ENCODE measurements around the gene KCND1.

- TF ChIP-seq CTCF (conservative IDR thresholded peaks at IDR 0.05; ENCODE audit: low read depth in 2 of 2): no peak
- no peak for TF ChIP-seq POLR2AphosphoS5 (IDR thresholded peaks at IDR 0.05; ENCODE audit: low read depth)
Measured at GRCh38 chrX:48976086-48976485, 4.4 kb upstream of the KCND1 start.
